H1 (cell line): ENCODE results near the gene CENPC. TPM values are rescaled to one million over a fixed set of nuclear protein-coding genes. Genes with fewer than 3 reads are reported as not detected.

Experiments
- CTCF ChIA-PET: fragments of 300-600 bp; sonication (Branson Sonifier 250); formaldehyde crosslinking; loops from one replicate; lab custom pipeline; 2021; ENCODE audit not compliant: partially characterized antibody; lab: Charles Lee
- POLR2A ChIA-PET: fragments of 300-600 bp; sonication (Branson Sonifier 250); formaldehyde crosslinking; loops from one replicate; lab custom pipeline; 2021; ENCODE audit warnings: inconsistent platforms; ENCODE audit not compliant: partially characterized antibody; lab: Charles Lee
- DNase-seq, 2 experiments: peaks; one replicate each; pipeline versions ENCODE4 v3.0.0 to v3.0.0-alpha.2; 2010 to 2022; ENCODE audit warnings: low spot score in 2 of 2, low read depth in 1 of 2, mixed read lengths in 1 of 2
- FAIRE-seq: peaks from 2 replicates; lab custom pipeline; 2011; peaks lifted over from hg19 to GRCh38; lab: Jason Lieb, UNC
- H2AFZ ChIP-seq: 2 replicates; pipeline ENCODE4 v1.8.1; 2012; ENCODE audit warnings: low read length, inconsistent platforms
- H2AK5ac ChIP-seq: 2 replicates; pipeline ENCODE4 v1.6.1; 2013; ENCODE audit warnings: low read depth, low read length
- H2BK120ac ChIP-seq: replicated peaks from 2 replicates; pipeline ENCODE3; 2013; ENCODE audit warnings: low read depth, low read length, inconsistent platforms
- H2BK12ac ChIP-seq: 2 replicates; pipeline ENCODE4 v1.6.1; 2013; ENCODE audit warnings: low read depth, low read length
- H2BK15ac ChIP-seq: 2 replicates; pipeline ENCODE4 v1.6.1; 2013; ENCODE audit warnings: low read length
- H2BK20ac ChIP-seq: 2 replicates; pipeline ENCODE4 v1.6.1; 2013; ENCODE audit warnings: low read length
- H2BK5ac ChIP-seq: 2 replicates; pipeline ENCODE4 v1.6.1; 2013; ENCODE audit warnings: low read depth, low read length
- H3K14ac ChIP-seq: 2 replicates; pipeline ENCODE4 v1.6.1; 2013; ENCODE audit warnings: inconsistent platforms; ENCODE audit not compliant: insufficient read length
- H3K18ac ChIP-seq: 2 replicates; pipeline ENCODE4 v1.6.1; 2013; ENCODE audit warnings: low read length; ENCODE audit errors: extremely low read depth
- H3K23ac ChIP-seq: 2 replicates; pipeline ENCODE4 v1.6.1; 2013; ENCODE audit warnings: inconsistent platforms; ENCODE audit not compliant: insufficient read length
- H3K23me2 ChIP-seq: 2 replicates; pipeline ENCODE4 v1.6.1; 2013; ENCODE audit warnings: low read depth, low read length
- H3K27ac ChIP-seq: 2 replicates; pipeline ENCODE4 v1.6.1; 2011; ENCODE audit warnings: low read depth, low read length, inconsistent platforms
- H3K27me3 ChIP-seq, 4 experiments: replicated peaks in 1 of 4; 1 replicate in 1 of 4; 2 replicates in 3 of 4; pipeline versions ENCODE4 v1.6.1 to v1.8.1; 2011 to 2013; ENCODE audit warnings: low read length in 3 of 4, mild to moderate bottlenecking in 3 of 4, inconsistent platforms in 2 of 4, mixed read lengths in 2 of 4, moderate library complexity in 1 of 4; ENCODE audit not compliant: control insufficient read depth in 3 of 4, insufficient read depth in 3 of 4; ENCODE audit errors: extremely low read depth in 1 of 4
- H3K36me3 ChIP-seq, 4 experiments: 2 replicates each; pipeline versions ENCODE4 v1.6.1 to v1.8.1; 2011 to 2013; ENCODE audit warnings: mild to moderate bottlenecking in 4 of 4, low read length in 3 of 4, moderate library complexity in 2 of 4, control low read depth in 1 of 4, inconsistent platforms in 1 of 4; ENCODE audit not compliant: insufficient read depth in 4 of 4, control insufficient read depth in 2 of 4
- H3K4ac ChIP-seq: replicated peaks from 2 replicates; pipeline ENCODE3; 2013; ENCODE audit warnings: low read length, low read depth, mixed read lengths, inconsistent platforms; ENCODE audit not compliant: insufficient read length
- H3K4me1 ChIP-seq, 4 experiments: replicated peaks in 1 of 4; 1 replicate in 1 of 4; 2 replicates in 3 of 4; pipeline versions ENCODE4 v1.6.1 to v1.8.1; 2011 to 2013; ENCODE audit warnings: low read length in 3 of 4, inconsistent platforms in 2 of 4, mixed read lengths in 1 of 4; ENCODE audit not compliant: insufficient read depth in 4 of 4, control insufficient read depth in 3 of 4
- H3K4me2 ChIP-seq, 2 experiments: 2 replicates each; pipeline versions ENCODE4 v1.6.1 to v1.8.1; 2011 to 2013; ENCODE audit warnings: low read depth in 2 of 2, low read length in 2 of 2, control low read depth in 1 of 2, inconsistent platforms in 1 of 2, mild to moderate bottlenecking in 1 of 2; ENCODE audit not compliant: insufficient read depth in 1 of 2
- H3K4me3 ChIP-seq, 4 experiments: fragments of 200-600, 300-600 bp in 1 of 4; sonication (generic), shearing (Covaris generic), sonication (Bioruptor Twin) in 1 of 4; 2 replicates each; pipeline versions ENCODE4 v1.5.1 to v1.8.1; 2011 to 2016; ENCODE audit warnings: low read length in 4 of 4, low read depth in 3 of 4, control low read depth in 2 of 4, inconsistent platforms in 2 of 4, mild to moderate bottlenecking in 2 of 4, mixed read lengths in 1 of 4, moderate library complexity in 1 of 4; ENCODE audit not compliant: insufficient read depth in 2 of 4; ENCODE audit errors: extremely low read depth in 1 of 4
- H3K56ac ChIP-seq: replicated peaks from 2 replicates; pipeline ENCODE3; 2013; ENCODE audit warnings: low read depth, mild to moderate bottlenecking, mixed read lengths, low read length, inconsistent platforms; ENCODE audit not compliant: insufficient read length
- H3K79me1 ChIP-seq: 2 replicates; pipeline ENCODE4 v1.6.1; 2013; ENCODE audit warnings: low read depth, low read length, control low read depth
- H3K79me2 ChIP-seq, 2 experiments: 2 replicates each; pipeline versions ENCODE4 v1.6.1 to v1.8.1; 2012 to 2013; ENCODE audit warnings: low read length in 2 of 2, mild to moderate bottlenecking in 2 of 2, inconsistent platforms in 1 of 2; ENCODE audit not compliant: insufficient read depth in 2 of 2, control insufficient read depth in 1 of 2
- H3K9ac ChIP-seq, 4 experiments: replicated peaks in 1 of 4; 1 replicate in 1 of 4; 2 replicates in 3 of 4; pipeline versions ENCODE4 v1.6.1 to v1.8.1; 2011 to 2013; ENCODE audit warnings: low read depth in 3 of 4, low read length in 3 of 4, control low read depth in 2 of 4, mild to moderate bottlenecking in 2 of 4, moderate library complexity in 2 of 4, inconsistent platforms in 1 of 4; ENCODE audit errors: extremely low read depth in 1 of 4
- H3K9me3 ChIP-seq, 2 experiments: 2 replicates each; pipeline versions ENCODE4 v1.6.1 to v1.8.1; 2012 to 2013; ENCODE audit warnings: mild to moderate bottlenecking in 2 of 2, moderate library complexity in 2 of 2, control low read depth in 1 of 2, inconsistent platforms in 1 of 2, low read depth in 1 of 2, low read length in 1 of 2, mixed read lengths in 1 of 2; ENCODE audit not compliant: insufficient read depth in 2 of 2
- H4K20me1 ChIP-seq, 2 experiments: replicated peaks in 1 of 2; 2 replicates each; pipeline versions ENCODE3 to v1.8.1; 2011 to 2013; ENCODE audit warnings: inconsistent platforms in 2 of 2, low read length in 2 of 2, mild to moderate bottlenecking in 1 of 2; ENCODE audit not compliant: insufficient read depth in 2 of 2, control insufficient read depth in 1 of 2
- H4K5ac ChIP-seq: 2 replicates; pipeline ENCODE4 v1.6.1; 2013; ENCODE audit warnings: low read length, low read depth, mixed read lengths, inconsistent platforms; ENCODE audit not compliant: insufficient read length
- H4K8ac ChIP-seq: 2 replicates; pipeline ENCODE4 v1.8.0; 2013; ENCODE audit warnings: mild to moderate bottlenecking, moderate library complexity, low read length, inconsistent platforms; ENCODE audit not compliant: insufficient read depth; ENCODE audit errors: extremely low read depth
- H4K91ac ChIP-seq: replicated peaks from 2 replicates; pipeline ENCODE3; 2013; ENCODE audit warnings: low read length, mixed read lengths, inconsistent platforms; ENCODE audit not compliant: insufficient read length
- JUN ChIP-seq: IDR thresholded peaks from 2 replicates; pipeline ENCODE4 v1.6.1; 2011; ENCODE audit warnings: low read depth, mild to moderate bottlenecking, improper control_type of control experiment, low read length
- NANOG ChIP-seq: IDR thresholded peaks from 2 replicates; pipeline ENCODE4 v1.6.1; 2011; ENCODE audit warnings: low read length, low read depth, mild to moderate bottlenecking, inconsistent platforms; ENCODE audit not compliant: insufficient read depth, poor library complexity, severe bottlenecking
- POU5F1 ChIP-seq: IDR thresholded peaks from 2 replicates; pipeline ENCODE4 v1.6.1; 2011; ENCODE audit warnings: low read depth, mild to moderate bottlenecking, low read length, moderate library complexity
- polyA plus RNA-seq, 7 experiments: library from polyadenylated mRNA; depleted of rRNA in 3 of 7; stranded (reverse) in 5 of 7; unstranded in 2 of 7; fragments of >200 nt in 5 of 7; fragments of 200-250 nt in 2 of 7; gene quantifications; 1 replicate in 5 of 7; 2 replicates in 1 of 7; 4 replicates in 1 of 7; pipeline versions ENCODE4 v1.2.1 to v1.2.3, GENCODE V29; 2011 to 2013; ENCODE audit warnings: missing spikeins in 2 of 7, mixed read lengths in 2 of 7
- total RNA-seq: library from RNA; stranded (reverse); fragmentation: NEBNext Ultra II Directional; extraction: Animal tissue kit (Norgen Biotek cat#: 25700); gene quantifications from 2 replicates; pipeline ENCODE4 v1.2.1, GENCODE V29; 2021
- TF ChIP-seq, protein P1 (sequence below): IDR thresholded peaks from 2 replicates; pipeline ENCODE4 v1.6.1; 2011; ENCODE audit warnings: low read length, improper control_type of control experiment

The CENPC gene
- total and polyA plus RNA-seq, 2 of the 8 experiments (the other 6 are each of a cell fraction or from before 2014, with no cell fraction given), result 2.8 to 15.7 TPM

DNA sequence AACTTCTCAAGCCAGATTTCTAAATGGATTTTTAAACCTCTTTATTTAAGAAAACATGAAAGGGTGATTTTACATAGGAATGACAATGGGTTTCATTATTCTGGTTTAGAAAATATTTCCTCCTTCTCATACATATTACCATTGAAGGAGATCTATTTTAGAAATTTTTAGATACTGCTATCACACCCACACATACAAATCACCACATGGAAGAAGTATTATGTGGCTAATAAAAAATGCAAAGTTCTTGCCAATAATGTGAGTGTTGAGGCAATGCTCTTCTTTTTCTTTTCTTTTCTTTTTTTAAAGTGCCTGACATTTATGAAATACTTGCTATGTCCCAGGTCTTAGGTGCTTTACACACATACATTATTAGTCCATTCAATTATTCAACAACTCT is 20.0 kb upstream of the CENPC start:
- Histone ChIP-seq H2BK15ac (no peak overlapping the region), H3K4me3 (no peak overlapping the region), H3K23ac (no peak overlapping the region), H4K8ac (no peak overlapping the region), H3K4me2 (no peak overlapping the region), H3K9ac (no peak overlapping the region), H3K14ac (no peak overlapping the region), H3K4ac (no peak overlapping the region), H2BK5ac (no peak overlapping the region), H3K27ac (no peak overlapping the region), H4K5ac (no peak overlapping the region), H2BK12ac (no peak overlapping the region), H2AK5ac (no peak overlapping the region), H3K9me3 (no peaks in the 10 kb centered on the region), H3K56ac (no peak overlapping the region), H4K20me1 (no peaks in the 10 kb centered on the region), H2BK120ac (no peak overlapping the region), H3K23me2 (no peaks in the 10 kb centered on the region), H3K36me3 (no peaks in the 10 kb centered on the region), H3K18ac (no peak overlapping the region), H4K91ac (no peak overlapping the region), H3K27me3 (no peaks in the 10 kb centered on the region), H3K4me1 (no peaks in the 10 kb centered on the region), H3K79me2 (no peaks in the 10 kb centered on the region), H3K79me1 (no peaks in the 10 kb centered on the region), H2BK20ac (no peak overlapping the region), H2AFZ (no peak overlapping the region)
- FAIRE-seq (no peak), DNase-seq (no peak)
- POLR2A ChIA-PET, result no interaction called here
- TF ChIP-seq POU5F1 (no peak), NANOG (no peak), JUN (no peak)
- TF ChIP-seq, protein P1, sequence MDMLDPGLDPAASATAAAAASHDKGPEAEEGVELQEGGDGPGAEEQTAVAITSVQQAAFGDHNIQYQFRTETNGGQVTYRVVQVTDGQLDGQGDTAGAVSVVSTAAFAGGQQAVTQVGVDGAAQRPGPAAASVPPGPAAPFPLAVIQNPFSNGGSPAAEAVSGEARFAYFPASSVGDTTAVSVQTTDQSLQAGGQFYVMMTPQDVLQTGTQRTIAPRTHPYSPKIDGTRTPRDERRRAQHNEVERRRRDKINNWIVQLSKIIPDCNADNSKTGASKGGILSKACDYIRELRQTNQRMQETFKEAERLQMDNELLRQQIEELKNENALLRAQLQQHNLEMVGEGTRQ, result no peak
- CTCF ChIA-PET, result interaction anchor here (1.1 kb wide), 1 partner anchor 15 kb away, joined by 3 read pairs; no protein-coding TSS in a partner anchor
